Neutrophil (primary cell): ENCODE results near the gene POLR3B.

Source experiments
- H3K27ac ChIP-seq: fragments of 200-600 bp; sonication (generic); 2 replicates; pipeline ENCODE4 v1.5.1; 2016; ENCODE audit warnings: mild to moderate bottlenecking, moderate library complexity
- H3K27me3 ChIP-seq: fragments of 200-600 bp; sonication (generic); 2 replicates; pipeline ENCODE4 v1.6.0; 2016; ENCODE audit warnings: mild to moderate bottlenecking
- H3K36me3 ChIP-seq: fragments of 200-600 bp; sonication (generic); 2 replicates; pipeline ENCODE4 v1.5.1; 2017
- H3K4me1 ChIP-seq, 2 experiments: fragments of 200-600 bp in 1 of 2; sonication (generic) in 1 of 2; 1 replicate in 1 of 2; 2 replicates in 1 of 2; pipeline versions ENCODE4 v1.5.1 to v1.6.1; 2013 to 2016; ENCODE audit warnings: low read depth in 1 of 2, low read length in 1 of 2, mild to moderate bottlenecking in 1 of 2, moderate library complexity in 1 of 2; ENCODE audit not compliant: control insufficient read depth in 1 of 2, insufficient read depth in 1 of 2
- H3K4me3 ChIP-seq, 2 experiments: fragments of 200-600 bp in 1 of 2; sonication (generic) in 1 of 2; 1 replicate in 1 of 2; 2 replicates in 1 of 2; pipeline ENCODE4 v1.5.1; 2013 to 2016; ENCODE audit warnings: low read depth in 1 of 2, low read length in 1 of 2, mild to moderate bottlenecking in 1 of 2, moderate library complexity in 1 of 2
- H3K9me3 ChIP-seq: fragments of 200-600 bp; sonication (generic); 2 replicates; pipeline ENCODE4 v1.5.1; 2016
- CTCF ChIP-seq: fragments of 200-600 bp; sonication (generic); IDR thresholded peaks from 2 replicates; pipeline ENCODE4 v1.5.1; 2016; ENCODE audit warnings: antibody characterized with exemption

Gene POLR3B

GRCh38 chr12:106428384-106428783, 70.8 kb downstream of the POLR3B start:
- no peaks in the 10 kb centered on the region for H3K9me3 ChIP-seq
- TF ChIP-seq CTCF: no peak
- no peak overlapping the region for H3K4me3 ChIP-seq
- peaks cover 33% of the 10 kb centered on the region for H3K36me3 ChIP-seq
- H3K27me3 ChIP-seq: no peaks in the 10 kb centered on the region
- no peak overlapping the region for H3K27ac ChIP-seq
- H3K4me1 ChIP-seq: no peaks in the 10 kb centered on the region

- Histone ChIP-seq H3K4me3 (no peak overlapping the region), H3K27ac (no peak overlapping the region), H3K4me1 (no peaks in the 10 kb centered on the region), H3K27me3 (no peaks in the 10 kb centered on the region), H3K9me3 (no peaks in the 10 kb centered on the region), H3K36me3 (peaks cover 40% of the 10 kb centered on the region)
- TF ChIP-seq CTCF: no peak
These were observed 71.5 kb downstream of the POLR3B start for GRCh38 chr12:106429043-106429552.

GRCh38 chr12:106429636-106430035, 72.1 kb downstream of the POLR3B start:
- Histone ChIP-seq H3K36me3 (peaks cover 46% of the 10 kb centered on the region), H3K4me1 (no peaks in the 10 kb centered on the region), H3K27ac (no peak overlapping the region), H3K4me3 (no peak overlapping the region), H3K27me3 (no peaks in the 10 kb centered on the region), H3K9me3 (no peaks in the 10 kb centered on the region)
- TF ChIP-seq CTCF: no peak

GRCh38 chr12:106431839-106432411, 74.4 kb downstream of the POLR3B start:
- H3K36me3 ChIP-seq: peaks cover 60% of the 10 kb centered on the region
- H3K9me3 ChIP-seq: no peaks in the 10 kb centered on the region
- TF ChIP-seq CTCF: no peak
- H3K27me3 ChIP-seq: no peaks in the 10 kb centered on the region
- no peaks in the 10 kb centered on the region for H3K4me1 ChIP-seq
- H3K27ac ChIP-seq: no peak overlapping the region
- no peak overlapping the region for H3K4me3 ChIP-seq

GRCh38 chr12:106433055-106433454, 75.5 kb downstream of the POLR3B start:
- H3K4me3 ChIP-seq: no peak overlapping the region
- H3K4me1 ChIP-seq: no peaks in the 10 kb centered on the region
- H3K27me3 ChIP-seq: no peaks in the 10 kb centered on the region
- H3K9me3 ChIP-seq: no peaks in the 10 kb centered on the region
- no peak overlapping the region for H3K27ac ChIP-seq
- H3K36me3 ChIP-seq: peaks cover 65% of the 10 kb centered on the region
- TF ChIP-seq CTCF: no peak
